ENCODE results near the gene FKBP15. TPM values are rescaled to one million over a fixed set of nuclear protein-coding genes. Genes with fewer than 3 reads are reported as not detected.

FKBP15 gene
- polyA plus RNA-seq, 1 donor (not counting 4 experiments of a cell fraction or from before 2014, with no cell fraction given), result 22.4 TPM

GRCh38 chr9:113155911-113156588, 65.0 kb downstream of the FKBP15 start:
- TF ChIP-seq EZH2 (IDR thresholded peaks at IDR 0.05; ENCODE audit: low read length) (no peak), CTCF (optimal IDR thresholded peaks at IDR 0.05 in 1 of 3, IDR thresholded peaks at IDR 0.05 in 1 of 3, conservative IDR thresholded peaks at IDR 0.05 in 1 of 3; ENCODE audit: extremely low read depth in 1 of 3, insufficient read depth in 2 of 3, low read length in 3 of 3) (no peak)
- Histone ChIP-seq H3K9ac (ENCODE audit: control insufficient read depth, extremely low read depth, insufficient read depth, low read length) (no peak overlapping the region), H3K9me1 (ENCODE audit: control insufficient read depth, extremely low read depth, insufficient read depth, low read length) (no peaks in the 10 kb centered on the region), H2AFZ (ENCODE audit: control insufficient read depth, low read length) (no peak overlapping the region), H3K9me3 (ENCODE audit: control insufficient read depth, low read depth, low read length) (no peaks in the 10 kb centered on the region), H3K4me3 (ENCODE audit: control insufficient read depth in 2 of 3, extremely low read depth in 1 of 3, insufficient read depth in 2 of 3, low read depth in 1 of 3, low read length in 3 of 3) (no peak overlapping the region), H4K20me1 (ENCODE audit: control insufficient read depth, extremely low read depth, insufficient read depth, low read length) (no peaks in the 10 kb centered on the region), H3K36me3 (ENCODE audit: control insufficient read depth in 2 of 2, extremely low read depth in 1 of 2, insufficient read depth in 2 of 2, low read length in 2 of 2) (peaks cover 24 to 30% of the 10 kb centered on the region in 2 experiments), H3K79me2 (ENCODE audit: control insufficient read depth, insufficient read depth, low read length) (peaks cover 64% of the 10 kb centered on the region), H3K4me1 (ENCODE audit: control insufficient read depth, extremely low read depth, insufficient read depth, low read length) (peaks cover 38% of the 10 kb centered on the region), H3K27ac (ENCODE audit: control insufficient read depth, insufficient read depth, low read length) (no peak overlapping the region), H3K27me3 (ENCODE audit: control insufficient read depth, extremely low read depth, insufficient read depth, low read length) (no peaks in the 10 kb centered on the region), H3K4me2 (ENCODE audit: control insufficient read depth, extremely low read depth, insufficient read depth, low read depth, low read length) (no peak overlapping the region)
- DNase-seq (ENCODE audit: low read depth, low spot score) (no peak), FAIRE-seq (no peak)
- dilution Hi-C loops (cut with MboI; ENCODE audit: extremely low pct_ligation_motif_present, low sequenced_read_pairs), result no loop called here

GRCh38 chr9:113154946-113155345, 66.1 kb downstream of the FKBP15 start:
- dilution Hi-C loops (cut with MboI; ENCODE audit: extremely low pct_ligation_motif_present, low sequenced_read_pairs), result no loop called here
- H2AFZ ChIP-seq (ENCODE audit: control insufficient read depth, low read length), result no peak overlapping the region
- no peak for DNase-seq (ENCODE audit: low read depth, low spot score)
- FAIRE-seq, result no peak
- no peak for TF ChIP-seq CTCF (optimal IDR thresholded peaks at IDR 0.05 in 1 of 3, IDR thresholded peaks at IDR 0.05 in 1 of 3, conservative IDR thresholded peaks at IDR 0.05 in 1 of 3; ENCODE audit: extremely low read depth in 1 of 3, insufficient read depth in 2 of 3, low read length in 3 of 3)
- TF ChIP-seq EZH2 (IDR thresholded peaks at IDR 0.05; ENCODE audit: low read length), result no peak
- H3K36me3 ChIP-seq (ENCODE audit: control insufficient read depth in 2 of 2, extremely low read depth in 1 of 2, insufficient read depth in 2 of 2, low read length in 2 of 2), result peaks cover 22 to 27% of the 10 kb centered on the region in 2 experiments
- H3K27me3 ChIP-seq (ENCODE audit: control insufficient read depth, extremely low read depth, insufficient read depth, low read length), result no peaks in the 10 kb centered on the region
- H3K27ac ChIP-seq (ENCODE audit: control insufficient read depth, insufficient read depth, low read length), result peak overlapping the region; percentile 74
- H3K4me2 ChIP-seq (ENCODE audit: control insufficient read depth, extremely low read depth, insufficient read depth, low read depth, low read length), result no peak overlapping the region
- H4K20me1 ChIP-seq (ENCODE audit: control insufficient read depth, extremely low read depth, insufficient read depth, low read length), result no peaks in the 10 kb centered on the region
- no peak overlapping the region for H3K9ac ChIP-seq (ENCODE audit: control insufficient read depth, extremely low read depth, insufficient read depth, low read length)
- peaks cover 66% of the 10 kb centered on the region for H3K79me2 ChIP-seq (ENCODE audit: control insufficient read depth, insufficient read depth, low read length)
- peaks cover 36% of the 10 kb centered on the region for H3K4me1 ChIP-seq (ENCODE audit: control insufficient read depth, extremely low read depth, insufficient read depth, low read length)
- H3K9me3 ChIP-seq (ENCODE audit: control insufficient read depth, low read depth, low read length), result no peaks in the 10 kb centered on the region
- H3K4me3 ChIP-seq (ENCODE audit: control insufficient read depth in 2 of 3, extremely low read depth in 1 of 3, insufficient read depth in 2 of 3, low read depth in 1 of 3, low read length in 3 of 3), result no peak overlapping the region
- H3K9me1 ChIP-seq (ENCODE audit: control insufficient read depth, extremely low read depth, insufficient read depth, low read length), result no peaks in the 10 kb centered on the region
